GM18870 (cell line): ENCODE measurements around the gene TUBA8.
"Not testable (repeated sequence)": the region's sequence is repeated elsewhere in the genome, so short reads cannot be mapped to it uniquely, and the experiment has no call there.

Experiments
- ATAC-seq: cut with Tn5 transposase; IDR thresholded peaks from one replicate; pipeline ENCODE4 v1.9.1; 2021; ENCODE audit warnings: moderate library complexity; ENCODE audit not compliant: unreplicated experiment

TUBA8 gene

DNA sequence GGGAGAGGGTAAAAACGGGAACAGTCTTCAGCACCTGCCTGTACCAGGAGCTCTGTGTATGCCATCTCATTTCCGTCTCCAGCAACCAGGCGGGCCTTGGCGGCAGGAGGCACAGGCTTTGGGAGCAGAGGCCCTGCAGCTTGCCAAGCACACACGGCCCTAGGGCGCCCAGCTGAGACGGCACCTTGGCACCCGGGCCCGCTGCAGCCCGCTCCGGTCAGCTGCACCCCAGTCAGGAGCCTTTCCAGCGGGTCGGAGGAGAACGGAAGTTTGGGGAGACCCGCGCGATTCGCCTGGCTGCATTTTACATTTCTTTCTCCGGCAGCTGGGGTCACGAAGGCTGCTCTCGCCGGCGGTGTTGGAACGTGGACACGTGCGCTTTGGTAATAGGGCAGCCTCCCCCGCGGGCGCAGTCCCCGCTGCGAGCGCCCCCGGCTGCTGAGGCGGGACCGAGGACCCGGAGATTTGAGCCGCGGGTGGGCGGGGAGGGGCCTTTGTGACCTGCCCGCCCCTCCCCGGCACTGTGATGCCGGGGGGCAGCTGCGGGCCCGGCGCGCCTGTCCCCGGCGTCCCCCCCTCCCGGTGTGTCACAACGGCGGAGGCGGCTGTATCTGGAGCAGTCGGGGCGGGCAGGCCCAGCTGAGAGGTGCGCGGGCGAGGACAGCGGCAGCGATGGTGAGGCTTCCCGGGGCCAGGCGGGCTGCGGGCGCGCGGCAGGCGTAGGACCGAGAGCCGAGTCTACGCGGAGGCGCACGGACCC lies at the start of gene TUBA8:
TSS of gene TUBA8 (plus strand) at position 616 of the 760 bp plus-strand sequence. CDS start at position 673, 57 bp downstream.
- ATAC-seq: no peak

DNA sequence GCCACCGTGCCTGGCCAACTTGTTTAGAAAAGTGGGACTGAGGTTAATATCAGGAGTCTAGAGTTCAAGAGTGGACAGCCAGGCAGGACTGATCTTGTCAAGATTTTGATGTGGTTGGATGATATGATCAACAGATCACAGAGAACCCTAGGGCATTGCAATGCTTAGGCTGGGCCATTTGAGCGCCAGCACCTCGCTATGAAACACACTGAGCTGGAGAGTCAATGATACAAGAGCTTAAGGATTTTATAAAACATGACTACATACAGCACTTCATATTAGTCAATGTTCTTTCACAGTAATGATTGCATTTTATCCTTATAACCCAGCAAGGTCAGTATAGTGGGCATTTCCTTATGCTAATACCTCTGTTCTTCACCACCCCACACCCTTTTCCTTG lies 48.2 kb upstream of the TUBA8 start:
- ATAC-seq: no peak

DNA sequence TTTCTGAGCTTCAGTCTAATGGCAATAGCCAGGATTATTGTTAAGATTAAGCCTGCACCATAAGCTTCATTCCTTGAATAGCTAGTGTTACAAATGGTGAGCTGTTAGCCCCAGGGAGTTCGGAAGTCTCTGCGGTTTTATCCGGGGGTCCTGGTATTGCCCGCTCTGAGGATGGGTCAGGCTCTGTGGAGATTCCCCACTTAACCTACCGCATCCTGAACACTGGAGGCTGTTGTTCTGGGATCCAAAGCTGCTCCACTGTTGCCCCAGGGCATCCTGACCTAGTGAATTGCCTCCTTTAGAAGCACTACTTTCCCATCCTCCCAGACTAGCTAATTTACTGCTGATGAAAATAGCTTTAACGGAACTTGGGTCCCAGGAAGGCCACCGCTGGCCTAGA lies 47.3 kb upstream of the TUBA8 start:
- no peak for ATAC-seq

DNA sequence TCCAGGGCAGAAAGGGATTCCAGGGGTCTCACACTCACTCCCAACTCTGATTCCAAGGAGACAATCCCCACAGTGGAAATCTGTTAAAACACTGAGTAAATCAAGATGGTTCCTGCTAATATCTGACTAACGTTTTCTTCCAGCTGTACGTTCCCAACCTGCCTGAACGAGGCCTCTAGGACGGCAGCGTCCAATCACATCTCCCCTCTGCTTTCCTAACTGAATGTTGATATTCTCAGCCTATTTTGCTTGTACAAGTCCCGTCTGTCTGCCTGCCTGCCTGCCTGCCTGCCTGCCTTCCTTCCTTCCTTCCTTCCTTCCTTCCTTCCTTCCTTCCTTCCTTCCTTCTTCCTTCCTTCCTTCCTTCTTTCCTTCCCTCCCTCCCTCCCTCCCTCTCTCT lies 46.9 kb upstream of the TUBA8 start:
- not testable (repeated sequence) for ATAC-seq

DNA sequence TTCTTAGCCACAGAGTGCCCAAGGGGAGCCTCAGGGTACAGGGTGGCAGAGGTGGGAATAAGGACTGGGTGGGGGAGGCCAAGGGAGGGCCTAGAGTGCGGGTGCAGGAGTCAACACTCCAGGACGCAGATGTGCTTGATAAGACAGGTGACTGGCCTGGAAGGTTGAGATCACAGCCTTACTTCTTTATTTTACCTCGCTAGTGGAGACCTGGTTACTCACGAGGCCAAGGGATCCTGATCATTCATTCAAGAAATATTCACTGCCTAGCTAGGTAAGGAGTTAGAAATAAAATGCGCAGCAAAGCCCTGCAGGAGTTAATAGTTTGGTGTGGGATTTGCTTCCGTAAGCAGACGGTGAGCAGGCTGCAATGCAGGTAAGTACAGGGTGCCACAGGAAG lies 46.0 kb upstream of the TUBA8 start:
- ATAC-seq: no peak

DNA sequence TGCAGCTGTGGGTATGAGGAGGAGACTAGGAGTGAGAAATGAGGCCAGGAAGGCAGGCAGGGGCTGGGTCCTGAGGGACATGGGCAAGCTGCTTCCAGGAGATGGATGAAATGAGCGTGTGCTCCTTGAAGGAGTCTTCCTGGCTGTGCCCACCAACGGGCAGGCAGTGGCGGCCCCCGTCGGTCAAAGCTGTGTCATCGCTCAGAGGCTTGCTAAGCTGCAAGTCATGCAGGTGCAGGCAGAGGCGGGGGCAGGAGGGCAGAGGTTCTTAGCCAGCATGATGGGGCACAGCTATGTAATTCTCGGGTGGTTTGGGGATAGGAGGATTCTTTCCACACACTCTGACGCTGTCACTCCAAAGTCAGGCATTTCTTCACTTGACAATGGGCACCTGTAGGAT lies 45.4 kb upstream of the TUBA8 start:
- ATAC-seq: no peak

DNA sequence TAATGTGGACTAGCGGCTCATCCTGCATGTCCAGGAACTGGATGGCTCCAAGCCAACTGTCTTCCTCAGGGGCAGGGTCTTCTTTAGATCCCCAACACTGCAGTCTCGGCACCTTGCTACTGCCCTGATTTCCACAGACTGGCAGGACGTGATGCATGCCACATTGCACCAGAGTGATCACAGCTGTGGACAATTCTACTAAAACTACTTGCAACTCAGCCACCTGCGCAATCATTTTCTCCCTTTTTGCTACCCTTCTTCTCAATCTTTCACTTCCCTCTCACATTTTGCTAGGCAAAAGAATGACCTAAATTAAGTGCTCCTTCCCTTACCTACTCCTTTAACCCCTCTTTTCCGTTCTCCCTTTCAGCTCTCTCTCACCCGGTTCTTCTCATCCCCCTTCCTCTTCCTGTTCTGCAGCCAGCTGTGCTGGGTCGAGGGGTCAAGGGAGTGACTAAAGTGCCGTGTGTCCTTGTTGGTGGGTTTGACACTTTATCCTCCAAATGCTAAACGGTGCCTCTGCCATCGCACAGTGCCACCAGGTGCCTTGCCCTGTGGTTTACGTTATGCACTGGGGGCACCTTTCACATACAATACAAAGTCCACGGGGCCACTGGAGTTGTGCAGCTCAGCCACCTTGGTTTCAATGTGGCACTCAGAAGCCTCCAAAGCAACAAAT lies 44.3 kb upstream of the TUBA8 start:
- ATAC-seq: no peak

DNA sequence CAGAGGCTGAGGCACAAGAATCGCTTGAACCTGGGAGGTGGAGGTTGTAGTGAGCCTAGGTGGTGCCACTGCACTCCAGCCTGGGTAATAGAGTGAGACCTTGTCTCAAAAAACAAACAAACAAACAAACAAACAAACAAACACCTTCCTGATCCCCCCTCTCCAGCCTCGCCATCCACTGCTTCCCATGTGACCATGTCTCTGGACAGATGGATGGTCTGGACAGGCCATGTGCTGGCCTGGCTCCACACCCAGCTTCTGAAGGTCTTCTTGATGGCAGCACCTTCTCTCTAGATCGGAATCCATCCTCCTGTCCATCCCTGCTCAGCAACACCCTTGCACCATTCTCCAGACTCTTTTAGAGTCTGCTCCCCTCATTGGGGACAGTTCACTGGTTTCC lies 43.5 kb upstream of the TUBA8 start:
- no peak for ATAC-seq

DNA sequence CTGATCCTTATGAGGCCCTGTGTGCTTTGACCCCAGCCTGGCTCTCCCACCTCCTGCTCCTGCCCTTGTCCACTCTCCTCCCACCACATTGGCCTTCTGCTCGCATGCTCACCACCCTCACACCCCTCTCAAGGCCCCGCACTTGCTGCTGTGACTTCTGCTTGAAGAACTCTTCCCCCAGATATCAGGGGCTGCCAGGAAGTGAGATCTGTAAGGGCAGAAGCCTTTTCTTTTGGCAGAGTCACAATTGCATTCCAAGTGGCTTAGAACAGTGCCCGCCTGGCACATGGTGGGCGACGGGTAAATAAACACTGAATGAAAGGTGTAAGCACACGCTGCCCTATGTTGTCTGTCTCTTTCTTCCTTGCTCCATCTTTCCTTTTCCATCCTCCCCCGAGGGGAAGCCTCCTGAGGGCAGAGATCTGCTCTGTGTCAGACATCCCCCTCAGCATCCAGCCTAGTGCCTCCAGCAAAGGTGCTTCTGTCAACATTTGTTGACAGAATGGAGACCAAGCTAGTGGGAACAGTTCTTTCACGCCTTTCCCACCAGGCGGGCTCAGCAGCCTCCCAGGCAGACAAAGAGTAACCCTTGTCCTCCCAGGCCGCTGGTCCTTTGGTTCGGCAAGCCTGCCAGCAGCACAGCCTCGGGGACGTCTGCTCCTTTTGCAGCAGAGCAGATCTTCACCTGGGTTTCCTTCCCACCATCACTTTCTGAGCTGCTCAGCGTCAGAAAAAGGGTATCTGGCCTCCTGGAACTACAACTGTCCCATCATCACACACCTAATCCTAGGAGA lies 42.9 kb upstream of the TUBA8 start:
- ATAC-seq: no peak

DNA sequence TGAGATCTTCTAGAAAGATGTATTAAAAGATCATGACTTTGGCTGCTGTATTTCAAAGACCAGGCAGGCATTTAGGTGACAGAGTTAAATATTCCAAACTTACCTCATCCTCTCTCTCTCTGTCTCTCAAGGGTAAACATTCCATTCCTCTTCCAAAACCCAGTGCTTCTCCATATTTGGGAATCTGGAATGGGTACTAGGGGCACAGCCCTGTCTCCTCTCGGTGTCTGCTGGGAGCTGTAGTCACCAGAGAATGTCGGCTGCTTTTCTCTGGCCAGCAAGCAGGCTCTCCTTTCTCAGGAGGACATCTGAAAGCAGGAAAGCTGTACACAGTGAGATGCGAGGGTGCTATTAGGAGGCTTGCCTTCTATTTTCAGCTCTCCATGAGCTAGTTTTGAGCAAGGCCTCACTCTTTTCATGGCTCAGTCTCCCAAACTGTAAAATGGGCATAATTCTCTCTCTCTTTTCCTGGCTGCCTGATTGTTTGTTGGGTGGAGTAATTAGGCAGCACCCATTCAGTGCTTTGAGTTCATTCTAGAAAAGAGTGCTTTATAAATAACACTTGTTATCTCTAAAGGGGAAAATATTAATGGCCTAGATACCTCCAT lies 42.1 kb upstream of the TUBA8 start:
- no peak for ATAC-seq

DNA sequence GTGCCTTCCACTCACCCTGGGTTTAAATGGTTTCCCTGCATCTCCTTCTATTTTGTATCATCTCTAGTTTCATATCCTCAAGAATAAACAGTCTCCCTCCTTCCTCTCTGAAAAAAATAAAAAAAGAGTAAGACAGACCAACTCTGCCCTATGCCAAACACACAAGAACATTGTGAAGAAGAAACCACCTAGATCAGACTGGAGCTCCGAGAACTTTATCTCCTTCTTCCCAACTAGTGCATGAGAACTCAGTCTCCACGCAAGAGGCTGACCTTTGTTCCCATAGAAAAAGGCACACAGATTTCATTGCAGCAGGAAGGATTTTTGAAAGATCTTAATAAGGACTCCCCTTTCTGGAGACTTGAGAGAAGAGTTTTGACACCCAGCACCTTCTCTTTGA lies 41.6 kb upstream of the TUBA8 start:
- no peak for ATAC-seq

DNA sequence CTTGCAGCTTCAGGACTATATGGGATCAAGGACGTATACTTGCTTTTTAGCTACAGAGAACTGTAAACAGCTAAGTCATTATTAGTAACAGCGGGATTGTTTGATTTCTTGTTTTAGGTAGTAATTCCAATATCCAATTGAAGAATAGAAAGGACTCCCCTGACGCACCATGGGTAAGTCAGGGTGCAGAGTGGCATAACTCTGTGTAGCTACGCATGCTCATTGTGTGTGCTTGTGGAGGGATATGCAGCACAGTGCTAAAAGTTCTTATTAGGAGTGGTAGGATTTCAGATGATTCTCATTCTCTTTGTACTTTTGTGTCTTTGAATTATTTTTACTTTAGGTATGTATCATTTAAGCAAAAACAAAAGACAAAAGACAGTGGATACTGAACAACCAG lies 40.6 kb upstream of the TUBA8 start:
- ATAC-seq: no peak

DNA sequence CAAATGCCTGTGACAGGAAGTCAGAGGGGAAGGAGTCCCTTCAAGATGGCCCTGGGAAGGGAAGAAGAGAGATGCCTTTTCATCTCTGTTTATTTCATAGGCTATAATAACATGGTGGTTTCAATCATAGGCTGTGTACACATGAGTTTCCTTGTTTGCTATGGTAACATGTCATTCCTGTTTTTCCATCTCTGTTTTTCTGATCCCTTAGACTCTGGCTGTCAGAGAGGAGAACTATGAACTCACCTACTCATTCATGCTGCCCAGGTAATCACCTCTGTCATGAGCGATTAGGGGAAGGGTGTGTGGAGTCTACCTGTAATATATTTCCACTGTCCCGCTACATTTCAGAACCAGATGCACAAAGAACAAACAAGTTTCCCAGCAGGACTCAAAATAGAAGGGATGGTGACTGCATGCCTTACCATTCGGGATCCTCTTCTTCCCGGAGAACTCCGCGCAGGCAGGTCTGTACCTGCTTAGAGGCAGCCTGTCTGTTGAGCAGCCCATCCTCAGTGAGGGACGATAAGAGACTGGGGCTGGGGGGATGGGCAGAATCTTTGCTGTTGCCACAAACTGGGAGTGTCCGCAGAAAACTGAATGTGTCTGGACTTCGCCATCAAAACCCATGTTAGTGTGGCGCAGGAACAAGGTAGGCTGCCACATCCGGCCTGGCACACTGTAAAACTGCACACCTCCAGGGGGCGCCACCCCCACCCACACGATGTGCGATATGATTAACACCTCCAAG lies 39.9 kb upstream of the TUBA8 start:
- ATAC-seq: no peak

DNA sequence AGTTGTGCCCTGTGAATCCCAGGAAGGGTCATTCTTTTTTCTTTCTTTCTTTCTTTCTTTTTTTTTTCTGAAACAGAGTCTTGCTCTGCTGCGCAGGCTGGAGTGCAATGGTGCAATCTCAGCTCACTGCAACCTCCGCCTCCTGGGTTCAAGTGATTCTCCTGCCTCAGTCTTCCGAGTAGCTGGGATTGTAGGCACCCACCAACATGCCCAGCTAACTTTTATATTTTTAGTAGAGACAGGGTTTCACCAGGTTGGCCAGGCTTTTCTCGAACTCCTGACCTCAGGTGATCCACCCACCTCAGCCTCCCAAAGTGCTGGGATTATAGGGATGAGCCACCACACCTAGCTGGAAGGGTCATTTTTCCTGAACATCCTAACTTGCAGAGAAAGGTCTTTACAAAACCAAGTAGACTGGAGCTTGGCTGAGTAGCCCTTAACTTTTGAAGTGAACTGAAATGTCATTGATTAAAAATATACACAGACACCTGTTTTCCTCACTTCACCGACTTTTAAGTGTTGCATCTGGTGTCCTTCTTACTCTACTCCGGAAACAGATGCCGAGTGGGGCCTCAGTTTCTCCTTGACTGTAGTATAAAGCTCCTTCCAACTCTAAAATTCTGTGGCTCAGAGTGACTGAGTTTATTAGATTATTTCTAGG lies 39.2 kb upstream of the TUBA8 start:
- not testable (repeated sequence) for ATAC-seq

DNA sequence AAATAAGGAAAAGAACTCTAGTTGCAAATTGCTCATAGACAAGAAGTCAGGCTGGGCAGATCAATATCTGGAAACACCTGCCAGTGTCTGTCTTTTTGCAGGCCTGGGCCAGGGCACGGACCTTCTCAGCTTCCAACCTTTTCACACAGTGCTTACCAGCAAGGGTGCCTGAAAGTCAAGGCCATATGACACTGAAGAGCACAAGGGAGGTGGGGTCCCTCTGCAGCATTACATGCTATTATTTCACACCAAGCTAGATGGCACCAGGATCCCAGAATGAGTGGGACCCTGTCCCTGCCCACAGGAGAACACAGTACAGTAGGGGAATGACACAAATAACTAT lies 38.7 kb upstream of the TUBA8 start:
- no peak for ATAC-seq

DNA sequence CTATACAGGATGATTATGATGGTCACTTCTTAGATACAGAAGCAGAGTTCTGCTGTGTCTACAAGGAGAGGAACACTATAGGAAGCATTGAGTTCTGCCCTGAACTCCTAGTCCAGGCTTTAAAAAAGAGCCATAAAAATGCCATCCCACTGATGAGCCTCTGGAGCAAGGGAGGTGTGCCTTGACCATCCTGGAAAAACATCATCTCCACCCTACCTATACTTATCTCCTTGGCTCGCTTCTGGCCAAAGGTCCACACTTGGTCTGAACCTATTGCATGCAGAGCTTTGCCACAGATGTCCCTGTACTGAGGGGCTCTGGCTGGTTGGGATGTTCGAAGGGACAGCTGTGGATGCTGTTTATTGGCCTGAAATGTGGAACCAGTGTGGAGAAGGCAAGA lies 37.1 kb upstream of the TUBA8 start:
- ATAC-seq: no peak

DNA sequence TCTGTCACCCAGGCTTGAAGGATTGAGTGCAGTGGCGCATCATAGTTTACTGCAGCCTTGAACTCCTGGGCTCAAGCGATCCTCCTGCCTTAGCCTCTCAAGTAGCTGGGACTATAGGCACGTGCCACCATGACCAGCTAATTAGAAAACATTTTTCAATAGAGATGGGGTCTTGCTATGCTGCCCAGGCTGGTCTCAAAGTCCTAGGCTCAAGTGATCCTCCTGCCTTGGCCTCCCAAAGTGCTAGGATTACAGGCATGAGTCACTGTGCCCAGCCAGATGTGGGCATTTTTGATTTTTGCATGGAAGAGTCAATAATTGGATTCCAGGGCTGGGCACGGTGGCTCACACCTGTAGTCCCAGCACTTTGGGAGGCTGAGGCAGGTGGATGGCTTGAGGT lies 36.7 kb upstream of the TUBA8 start:
- ATAC-seq: not testable (repeated sequence)

DNA sequence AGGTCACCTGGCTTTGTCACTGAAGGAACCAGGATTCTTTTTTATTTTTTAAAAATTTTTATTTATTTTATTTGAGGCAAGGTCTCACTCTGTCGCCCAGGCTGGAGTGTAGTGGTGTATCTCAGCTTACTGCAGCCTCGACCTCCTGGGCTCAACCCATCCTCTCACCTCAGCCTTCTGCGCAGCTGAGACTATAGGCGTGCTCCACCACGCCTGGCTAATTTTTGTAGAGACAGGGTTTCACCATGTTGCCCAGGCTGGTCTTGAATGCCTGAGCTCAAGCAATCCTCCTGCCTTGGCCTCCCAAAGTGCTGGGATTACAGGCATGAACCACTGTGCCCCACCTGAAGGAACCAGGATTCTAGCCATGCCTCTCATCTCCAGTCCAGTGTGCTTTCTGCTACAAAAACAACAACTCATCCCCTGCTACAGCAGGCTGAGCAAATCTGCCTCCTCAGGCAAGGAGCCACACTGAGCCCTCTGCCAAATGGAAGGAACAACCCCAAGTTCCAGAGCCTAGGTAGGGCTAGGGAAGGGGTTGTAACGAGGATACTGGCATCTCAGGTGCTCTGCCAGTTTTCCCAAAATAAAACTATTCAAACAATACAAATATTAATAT lies 35.4 kb upstream of the TUBA8 start:
- no peak for ATAC-seq

DNA sequence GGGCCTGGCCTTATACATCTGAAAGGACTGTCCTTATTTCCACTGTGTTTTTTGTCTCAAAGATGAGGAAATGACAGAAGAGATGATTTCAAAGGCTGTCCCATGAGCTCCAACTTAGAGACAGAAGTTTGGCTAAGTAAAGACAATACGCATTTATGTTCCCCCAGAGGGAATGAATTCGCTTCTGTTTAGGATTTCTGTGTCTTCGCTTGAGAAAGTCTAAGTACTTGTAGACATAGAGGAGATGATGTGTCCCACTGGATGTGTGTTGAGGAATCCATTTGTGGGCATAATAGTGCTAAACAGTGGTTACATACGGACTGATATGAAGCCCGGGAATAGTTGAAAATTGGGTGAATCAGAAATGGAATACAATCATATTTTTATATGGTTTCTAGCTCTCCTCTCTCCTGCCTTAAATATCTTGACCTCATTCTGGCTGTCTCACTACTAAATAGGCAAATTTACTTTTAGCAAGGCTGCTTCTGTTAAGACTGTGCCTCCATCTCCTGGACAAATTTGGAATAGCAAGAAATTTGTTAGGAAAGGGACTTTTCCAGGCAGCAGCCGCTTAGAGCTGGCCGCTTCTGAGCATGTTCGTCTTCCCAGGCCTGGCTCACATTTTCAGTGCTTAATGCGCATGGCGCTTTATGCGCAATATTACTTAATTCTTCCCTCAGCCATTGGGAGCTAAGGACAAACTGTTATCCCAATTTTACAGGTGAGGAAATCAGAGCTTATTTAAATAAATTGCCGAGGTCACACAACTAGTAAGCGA lies 34.7 kb upstream of the TUBA8 start:
- ATAC-seq: no peak
